T-helper 1 cell treated with Interleukin-12 subunit alpha and Interleukin-12 subunit beta and Interleukin-4 antibody, amounts not matched to agents 30 μg/mL and 1 μg/mL, for 36 hours (primary cell): Measurements from ENCODE around the gene NOM1.
"Not testable (repeated sequence)": the region's sequence is repeated elsewhere in the genome, so short reads cannot be mapped to it uniquely, and the experiment has no call there.

Source experiments
- H3K27ac Mint-ChIP-seq: one replicate; pipeline ENCODE4 v1.8.0; 2021; ENCODE audit warnings: mild to moderate bottlenecking, mixed read lengths
- H3K27me3 Mint-ChIP-seq: one replicate; pipeline ENCODE4 v1.8.0; 2021; ENCODE audit warnings: low read depth, mixed read lengths
- H3K36me3 Mint-ChIP-seq: one replicate; pipeline ENCODE4 v1.8.0; 2021; ENCODE audit warnings: low read depth, mixed read lengths
- H3K4me1 Mint-ChIP-seq: one replicate; pipeline ENCODE4 v1.8.0; 2021; ENCODE audit warnings: low read depth, mixed read lengths
- H3K4me3 Mint-ChIP-seq: one replicate; pipeline ENCODE4 v1.8.0; 2021; ENCODE audit warnings: mild to moderate bottlenecking, moderate library complexity, mixed read lengths
- H3K9me3 Mint-ChIP-seq: one replicate; pipeline ENCODE4 v1.8.0; 2021; ENCODE audit warnings: mixed read lengths

The NOM1 gene, protein sequence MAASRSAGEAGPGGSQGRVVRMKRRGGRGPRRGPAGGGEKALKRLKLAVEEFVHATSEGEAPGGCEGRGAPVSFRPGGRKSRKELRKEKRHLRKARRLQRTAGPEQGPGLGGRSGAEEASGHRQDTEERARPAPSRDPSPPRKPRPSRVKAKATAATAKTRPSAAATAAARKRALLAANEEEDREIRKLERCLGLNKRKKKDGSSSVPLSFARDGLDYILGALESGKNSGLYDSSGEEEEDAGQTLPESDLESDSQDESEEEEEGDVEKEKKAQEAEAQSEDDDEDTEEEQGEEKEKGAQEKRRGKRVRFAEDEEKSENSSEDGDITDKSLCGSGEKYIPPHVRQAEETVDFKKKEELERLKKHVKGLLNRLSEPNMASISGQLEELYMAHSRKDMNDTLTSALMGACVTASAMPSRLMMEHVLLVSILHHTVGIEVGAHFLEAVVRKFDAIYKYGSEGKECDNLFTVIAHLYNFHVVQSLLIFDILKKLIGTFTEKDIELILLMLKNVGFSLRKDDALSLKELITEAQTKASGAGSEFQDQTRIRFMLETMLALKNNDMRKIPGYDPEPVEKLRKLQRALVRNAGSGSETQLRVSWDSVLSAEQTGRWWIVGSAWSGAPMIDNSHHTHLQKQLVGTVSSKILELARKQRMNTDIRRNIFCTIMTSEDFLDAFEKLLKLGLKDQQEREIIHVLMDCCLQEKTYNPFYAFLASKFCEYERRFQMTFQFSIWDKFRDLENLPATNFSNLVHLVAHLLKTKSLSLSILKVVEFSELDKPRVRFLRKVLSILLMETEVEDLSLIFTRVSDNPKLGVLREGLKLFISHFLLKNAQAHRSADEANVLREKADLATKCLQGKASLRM

DNA sequence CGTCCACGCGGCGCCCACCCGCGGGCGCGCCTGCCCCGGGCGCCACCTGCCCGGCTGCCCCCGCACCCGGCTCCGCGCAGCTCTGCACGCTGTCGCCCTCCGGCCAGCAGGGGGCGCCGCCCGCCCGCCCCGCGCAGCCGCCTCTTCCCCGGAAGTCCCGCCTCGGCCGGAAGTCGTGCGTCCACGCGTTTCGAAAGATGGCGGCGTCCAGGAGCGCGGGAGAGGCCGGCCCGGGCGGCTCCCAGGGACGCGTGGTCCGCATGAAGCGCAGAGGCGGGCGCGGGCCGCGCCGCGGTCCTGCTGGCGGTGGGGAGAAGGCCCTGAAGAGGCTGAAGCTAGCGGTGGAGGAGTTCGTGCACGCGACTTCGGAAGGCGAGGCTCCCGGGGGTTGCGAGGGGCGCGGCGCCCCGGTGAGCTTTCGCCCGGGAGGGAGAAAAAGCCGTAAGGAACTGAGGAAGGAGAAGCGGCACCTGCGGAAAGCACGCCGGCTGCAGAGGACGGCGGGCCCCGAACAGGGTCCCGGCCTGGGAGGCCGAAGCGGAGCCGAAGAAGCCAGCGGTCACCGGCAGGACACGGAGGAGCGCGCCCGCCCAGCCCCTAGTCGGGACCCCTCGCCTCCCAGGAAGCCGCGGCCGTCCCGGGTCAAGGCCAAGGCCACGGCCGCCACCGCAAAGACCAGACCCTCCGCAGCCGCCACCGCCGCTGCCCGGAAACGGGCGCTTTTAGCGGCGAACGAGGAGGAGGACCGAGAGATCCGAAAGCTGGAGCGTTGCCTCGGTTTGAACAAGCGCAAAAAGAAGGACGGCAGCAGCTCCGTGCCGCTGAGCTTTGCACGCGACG, at the start of gene NOM1:
Gene NOM1 (plus strand): TSS at position 172 of the 840 bp plus-strand sequence. CDS start 26 bp downstream, at position 198.
- H3K36me3 Mint-ChIP-seq: peaks cover 22% of the 10 kb centered on the region
- H3K4me3 Mint-ChIP-seq: peak within 1 kb of the TSS; percentile 95
- H3K4me1 Mint-ChIP-seq: peaks cover 22% of the 10 kb centered on the region
- peak within 1 kb of the TSS; percentile 87 for H3K27ac Mint-ChIP-seq
- H3K27me3 Mint-ChIP-seq: peaks cover 24% of the 10 kb centered on the region
- H3K9me3 Mint-ChIP-seq: no peaks in the 10 kb centered on the region

DNA sequence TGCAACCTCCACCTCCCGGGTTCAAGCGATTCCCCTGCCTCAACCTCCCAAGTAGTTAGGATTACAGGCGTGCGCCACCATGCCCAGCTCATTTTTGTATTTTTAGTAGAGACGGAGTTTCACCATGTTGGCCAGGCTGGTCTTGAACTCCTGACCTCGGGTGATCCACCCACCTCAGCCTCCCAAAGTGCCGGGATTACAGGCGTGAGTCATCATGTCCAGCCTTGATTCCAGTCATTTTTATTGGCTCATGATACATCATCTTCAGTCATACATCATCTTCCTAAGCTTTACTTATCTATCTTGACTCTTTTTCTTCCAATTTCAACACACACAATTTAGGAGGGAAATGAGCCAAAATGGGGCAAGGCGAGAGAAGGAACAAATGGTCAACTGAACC, 49.4 kb upstream of the NOM1 start:
- not testable (repeated sequence) for H3K4me3 Mint-ChIP-seq, H3K36me3 Mint-ChIP-seq, H3K9me3 Mint-ChIP-seq, H3K27ac Mint-ChIP-seq
- H3K4me1 Mint-ChIP-seq: peaks cover 22% of the 10 kb centered on the region
- peaks cover 14% of the 10 kb centered on the region for H3K27me3 Mint-ChIP-seq

DNA sequence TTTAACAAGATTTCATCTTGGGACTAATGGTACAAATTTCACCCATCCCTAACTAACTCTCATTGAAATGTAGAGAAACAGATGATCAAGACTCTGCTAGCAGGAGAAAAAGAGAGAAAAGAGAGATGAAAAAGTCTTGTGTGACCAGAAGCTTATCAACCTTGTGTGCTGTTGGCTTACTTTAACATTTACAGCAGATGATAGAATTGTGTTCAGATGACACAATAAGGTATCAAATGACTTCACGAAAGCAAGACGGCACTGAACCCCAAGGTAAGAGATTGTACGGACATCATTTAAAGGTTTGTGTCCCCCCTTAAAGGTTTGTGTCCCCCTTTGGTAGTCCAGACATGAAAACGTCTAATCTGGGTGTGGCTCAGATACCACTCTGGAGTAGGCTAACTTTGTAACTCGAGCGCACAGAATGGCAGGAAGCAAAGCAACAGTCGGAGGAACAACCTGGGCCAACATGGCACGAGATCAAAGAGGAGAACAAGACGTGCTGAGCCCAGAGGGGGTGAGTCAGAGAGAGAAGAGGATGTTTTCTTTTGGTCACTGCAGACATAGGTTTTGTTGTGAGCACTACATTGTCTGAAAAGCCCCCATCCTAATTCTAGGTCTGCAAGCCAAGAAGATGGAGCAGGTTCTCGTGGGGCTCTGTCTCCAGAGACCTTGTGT, 46.1 kb upstream of the NOM1 start:
- Mint-ChIP-seq H3K4me1 (peaks cover 7% of the 10 kb centered on the region), H3K27me3 (peaks cover 14% of the 10 kb centered on the region), H3K27ac (peak overlapping the region; percentile 12), H3K9me3 (no peaks in the 10 kb centered on the region), H3K4me3 (peak overlapping the region; percentile 19), H3K36me3 (no peaks in the 10 kb centered on the region)

DNA sequence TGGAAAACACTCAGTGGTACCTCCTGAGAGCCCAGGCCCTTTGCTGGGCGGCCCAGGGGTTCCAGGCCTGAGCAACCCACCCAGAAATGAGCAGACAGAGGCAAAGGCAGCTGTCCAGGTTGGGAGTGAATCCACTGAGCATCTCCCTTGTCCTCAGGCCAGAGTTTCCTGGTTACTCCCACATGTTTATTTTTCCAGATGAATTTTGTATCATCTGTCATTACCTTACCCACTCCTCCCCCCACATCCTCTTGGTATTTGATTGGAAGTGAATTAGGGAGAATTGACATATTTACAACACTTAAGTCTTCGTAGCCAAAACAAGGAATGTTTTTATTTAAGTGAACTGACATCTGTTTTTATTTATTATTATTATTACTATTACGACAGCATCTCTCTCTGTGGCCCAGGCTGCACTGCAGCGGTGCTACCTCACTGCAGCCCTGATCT, 43.3 kb upstream of the NOM1 start:
- Mint-ChIP-seq H3K4me1 (peaks cover 10% of the 10 kb centered on the region), H3K27me3 (peaks cover 12% of the 10 kb centered on the region), H3K9me3 (no peaks in the 10 kb centered on the region), H3K4me3 (no peak overlapping the region), H3K27ac (no peak overlapping the region), H3K36me3 (no peaks in the 10 kb centered on the region)

DNA sequence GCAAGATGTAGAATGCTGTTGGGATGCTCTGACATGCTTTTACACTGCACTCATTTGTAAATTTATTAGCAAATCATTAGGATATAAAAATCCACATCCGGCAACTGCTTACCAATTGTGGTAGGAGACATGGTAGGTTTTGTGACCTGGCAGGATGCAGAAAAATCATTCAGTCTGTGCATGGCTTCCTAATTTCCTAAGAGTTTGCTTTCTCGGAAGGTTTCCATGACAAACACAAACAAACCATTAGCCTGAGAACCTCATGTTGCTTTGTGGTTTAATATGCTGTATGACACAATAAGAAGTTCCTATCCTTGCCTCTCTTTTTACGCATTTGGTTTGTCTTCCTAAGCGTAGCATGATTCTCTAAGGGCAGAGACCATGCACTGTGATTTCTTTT, 41.9 kb upstream of the NOM1 start:
- Mint-ChIP-seq H3K4me1 (peaks cover 10% of the 10 kb centered on the region), H3K4me3 (no peak overlapping the region), H3K27ac (no peak overlapping the region)

DNA sequence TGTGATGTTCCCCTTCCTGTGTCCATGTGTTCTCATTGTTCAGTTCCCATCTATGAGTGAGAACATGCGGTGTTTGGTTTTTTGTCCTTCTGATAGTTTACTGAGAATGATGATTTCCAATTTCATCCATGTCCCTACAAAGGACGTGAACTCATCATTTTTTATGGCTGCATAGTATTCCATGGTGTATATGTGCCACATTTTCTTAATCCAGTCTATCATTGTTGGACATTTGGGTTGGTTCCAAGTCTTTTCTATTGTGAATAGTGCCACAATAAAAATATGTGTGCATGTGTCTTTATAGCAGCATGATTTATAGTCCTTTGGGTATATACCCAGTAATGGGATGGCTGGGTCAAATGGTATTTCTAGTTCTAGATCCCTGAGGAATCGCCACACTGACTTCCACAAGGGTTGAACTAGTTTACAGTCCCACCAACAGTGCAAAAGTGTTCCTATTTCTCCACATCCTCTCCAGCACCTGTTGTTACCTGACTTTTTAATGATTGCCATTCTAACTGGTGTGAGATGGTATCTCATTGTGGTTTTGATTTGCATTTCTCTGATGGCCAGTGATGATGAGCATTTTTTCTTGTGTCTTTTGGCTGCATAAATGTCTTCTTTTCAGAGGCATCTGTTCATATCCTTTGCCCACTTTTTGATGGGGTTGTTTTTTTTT, 39.8 kb upstream of the NOM1 start:
- H3K27ac Mint-ChIP-seq, H3K4me1 Mint-ChIP-seq, H3K4me3 Mint-ChIP-seq, H3K9me3 Mint-ChIP-seq, H3K36me3 Mint-ChIP-seq: not testable (repeated sequence)
- peaks cover 22% of the 10 kb centered on the region for H3K27me3 Mint-ChIP-seq

More for the DNA sequence above, 41.9 kb upstream of the NOM1 start:
- Mint-ChIP-seq H3K36me3 (no peaks in the 10 kb centered on the region), H3K9me3 (peaks cover 5% of the 10 kb centered on the region), H3K27me3 (peaks cover 11% of the 10 kb centered on the region)

DNA sequence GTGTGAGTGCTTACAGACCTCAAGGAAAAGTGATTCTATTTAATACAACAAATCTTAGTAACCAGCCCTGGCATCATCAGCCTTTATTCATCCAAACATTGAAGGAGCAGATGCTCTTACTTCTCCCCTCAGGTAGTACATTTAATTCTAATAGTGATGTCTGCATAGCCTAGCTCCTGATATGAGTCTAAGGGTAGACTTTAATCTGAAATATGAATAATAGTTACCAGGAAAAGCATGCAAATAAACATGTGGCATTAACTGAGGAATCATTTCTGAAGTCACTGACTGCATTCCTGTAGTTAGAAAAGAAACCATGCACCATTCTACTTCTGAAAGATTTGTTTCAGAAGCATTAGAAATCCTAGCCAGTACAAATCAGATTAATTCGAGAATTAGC, 30.9 kb upstream of the NOM1 start:
- Mint-ChIP-seq H3K36me3 (peaks cover 6% of the 10 kb centered on the region), H3K4me3 (no peak overlapping the region), H3K27ac (no peak overlapping the region), H3K27me3 (peaks cover 22% of the 10 kb centered on the region), H3K9me3 (peaks cover 2% of the 10 kb centered on the region), H3K4me1 (peaks cover 25% of the 10 kb centered on the region)

DNA sequence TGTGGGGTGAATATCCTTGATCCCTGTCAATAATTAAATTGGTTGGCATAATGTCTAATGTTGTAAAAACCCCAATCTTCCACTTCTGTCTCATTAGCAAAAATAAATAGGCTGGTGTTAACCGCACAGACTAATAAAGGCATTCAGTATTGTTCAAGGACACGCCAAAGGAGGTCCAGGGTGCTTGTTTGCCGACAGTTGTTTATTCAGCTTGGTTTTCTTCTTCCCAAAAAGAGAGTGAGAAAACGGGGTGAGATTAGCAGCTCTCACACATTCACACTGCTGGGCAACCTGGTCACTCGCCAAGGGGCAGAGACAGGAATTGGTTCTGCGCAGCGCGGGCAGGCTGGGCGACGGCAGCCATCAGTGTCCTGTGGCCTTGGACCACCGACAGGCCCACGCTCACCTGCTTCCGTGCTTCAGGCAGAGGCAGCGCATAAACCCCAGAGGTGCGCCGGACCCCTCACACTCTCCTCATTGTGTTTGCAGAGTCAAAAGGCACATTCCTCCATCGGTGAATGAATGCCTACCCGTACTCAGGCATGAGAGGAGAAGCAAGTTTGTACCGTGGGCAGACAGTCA, 30.3 kb upstream of the NOM1 start:
- Mint-ChIP-seq H3K36me3 (peaks cover 6% of the 10 kb centered on the region), H3K27me3 (peaks cover 21% of the 10 kb centered on the region), H3K9me3 (peaks cover 2% of the 10 kb centered on the region), H3K27ac (no peak overlapping the region), H3K4me3 (no peak overlapping the region), H3K4me1 (peaks cover 30% of the 10 kb centered on the region)

DNA sequence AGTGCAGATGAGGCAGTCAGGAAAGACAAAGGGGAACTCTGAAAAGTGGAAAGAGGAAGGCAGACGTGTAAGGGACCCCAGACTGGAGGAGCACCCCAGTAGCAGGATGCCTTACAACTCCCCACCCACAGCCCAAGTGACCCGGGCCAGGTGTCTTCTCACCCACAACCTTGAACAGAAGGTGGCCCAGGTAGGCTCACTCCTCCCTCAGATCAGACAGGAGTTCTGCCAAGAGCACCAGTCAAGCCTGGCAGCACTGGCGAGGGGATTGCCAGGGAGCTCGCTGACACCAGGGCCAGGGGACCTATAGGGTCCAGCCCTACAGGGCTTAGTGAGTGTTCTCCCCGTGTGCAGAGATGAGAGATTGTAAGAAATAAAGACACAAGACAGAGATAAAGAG, 29.4 kb upstream of the NOM1 start:
- Mint-ChIP-seq H3K9me3 (peaks cover 2% of the 10 kb centered on the region), H3K27ac (no peak overlapping the region), H3K27me3 (peaks cover 25% of the 10 kb centered on the region), H3K4me1 (peaks cover 33% of the 10 kb centered on the region), H3K4me3 (no peak overlapping the region), H3K36me3 (peaks cover 6% of the 10 kb centered on the region)

DNA sequence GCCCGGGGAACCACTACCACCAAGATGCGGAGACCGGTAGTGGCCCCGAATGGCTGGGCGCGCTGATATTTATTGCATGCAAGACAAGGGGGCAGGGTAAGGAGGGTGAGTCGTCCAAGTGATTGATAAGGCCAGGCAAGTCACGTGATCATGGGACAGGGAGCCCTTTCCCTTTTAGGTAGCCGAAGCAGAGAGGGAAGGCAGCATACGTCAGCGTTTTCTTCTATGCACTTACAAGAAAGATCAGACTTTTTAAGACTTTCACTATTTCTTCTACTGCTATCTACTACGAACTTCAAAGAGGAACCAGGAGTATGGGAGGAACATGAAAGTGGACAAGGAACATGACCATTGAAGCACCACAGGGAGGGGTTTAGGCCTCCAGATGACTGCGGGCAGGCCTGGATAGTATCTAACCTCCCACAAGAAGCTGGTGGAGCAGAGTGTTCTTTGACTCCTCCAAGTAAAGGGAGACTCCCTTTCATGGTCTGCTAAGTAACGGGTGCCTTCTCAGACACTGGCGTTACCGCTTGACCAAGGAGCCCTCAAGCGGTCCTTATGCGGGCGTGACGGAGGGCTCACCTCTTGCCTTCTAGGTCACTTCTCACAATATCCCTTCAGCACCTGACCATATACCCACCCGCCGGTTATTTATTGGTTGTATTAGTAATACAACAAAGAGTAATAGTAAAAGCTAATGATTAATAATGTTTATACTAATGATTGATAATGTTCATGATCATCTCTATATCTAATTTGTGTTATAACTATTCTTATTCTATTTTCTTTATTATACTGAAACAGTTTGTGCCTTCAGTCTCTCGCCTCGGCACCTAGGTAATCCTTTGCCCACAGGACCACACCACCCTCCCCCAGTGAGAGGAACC, 28.8 kb upstream of the NOM1 start:
- H3K9me3 Mint-ChIP-seq, H3K4me3 Mint-ChIP-seq, H3K27ac Mint-ChIP-seq, H3K36me3 Mint-ChIP-seq: not testable (repeated sequence)
- Mint-ChIP-seq H3K4me1 (peaks cover 33% of the 10 kb centered on the region), H3K27me3 (peaks cover 25% of the 10 kb centered on the region)

DNA sequence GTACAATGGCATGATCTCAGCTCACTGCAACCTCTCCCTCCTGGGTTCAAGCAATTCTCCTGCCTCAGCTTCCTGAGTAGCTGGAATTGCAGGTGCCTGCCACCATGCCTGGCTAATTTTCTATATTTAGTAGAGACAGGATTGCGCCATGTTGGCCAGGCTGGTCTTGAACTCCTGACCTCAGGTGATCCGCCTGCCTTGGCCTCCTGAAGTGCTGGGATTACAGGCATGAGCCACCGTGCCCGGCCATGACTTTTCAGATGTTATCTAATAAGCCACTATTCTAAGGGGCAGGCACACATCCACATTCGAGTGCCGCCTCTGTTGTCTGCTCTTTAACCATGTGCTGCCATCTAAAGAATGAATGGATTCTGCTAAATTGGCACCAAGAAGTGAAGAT, 27.2 kb upstream of the NOM1 start:
- H3K9me3 Mint-ChIP-seq, H3K36me3 Mint-ChIP-seq: not testable (repeated sequence)
- H3K4me1 Mint-ChIP-seq: peaks cover 36% of the 10 kb centered on the region
- H3K4me3 Mint-ChIP-seq: peak overlapping the region; percentile 75
- peak overlapping the region; percentile 84 for H3K27ac Mint-ChIP-seq
- peaks cover 27% of the 10 kb centered on the region for H3K27me3 Mint-ChIP-seq

DNA sequence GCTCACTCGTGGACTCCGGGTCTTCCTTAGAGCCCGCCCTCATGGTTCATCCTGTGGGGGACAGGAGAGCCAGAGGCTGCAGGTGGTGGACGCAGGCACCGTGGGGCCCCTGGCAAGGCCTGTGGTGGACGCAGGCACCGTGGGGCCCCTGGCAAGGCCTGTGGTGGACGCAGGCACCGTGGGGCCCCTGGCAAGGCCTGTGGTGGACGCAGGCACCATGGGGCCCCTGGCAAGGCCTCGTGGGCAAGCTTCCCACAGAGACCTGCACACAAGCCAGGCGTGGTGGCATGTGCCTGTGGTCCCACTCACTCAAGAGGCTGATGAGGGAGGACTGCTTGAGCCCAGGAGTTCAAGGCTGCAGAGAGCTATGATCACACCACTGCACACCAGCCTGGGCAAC, 23.7 kb upstream of the NOM1 start:
- H3K9me3 Mint-ChIP-seq, H3K27ac Mint-ChIP-seq, H3K4me3 Mint-ChIP-seq, H3K36me3 Mint-ChIP-seq: not testable (repeated sequence)
- H3K27me3 Mint-ChIP-seq: peaks cover 41% of the 10 kb centered on the region
- H3K4me1 Mint-ChIP-seq: peaks cover 45% of the 10 kb centered on the region
